Liver (tissue), 3 donors: ENCODE results near the gene LPGAT1.

Experiments used
- ATF3 ChIP-seq: IDR thresholded peaks from 2 replicates; pipeline ENCODE4 v1.6.1; 2016; ENCODE audit warnings: antibody characterized with exemption
- CTCF ChIP-seq: fragments of 150-350 bp; IDR thresholded peaks from 2 replicates; pipeline ENCODE4 v1.5.1; 2017; ENCODE audit warnings: improper control_type of control experiment, low read depth, low read length; ENCODE audit not compliant: missing input control
- EGR1 ChIP-seq, 2 donors: IDR thresholded peaks; 2 replicates each; pipeline ENCODE4 v1.6.1; 2016 to 2018; ENCODE audit warnings: antibody characterized with exemption in 2 of 2, low read depth in 2 of 2
- FOXA1 ChIP-seq: IDR thresholded peaks from 2 replicates; pipeline ENCODE4 v1.6.1; 2016; ENCODE audit warnings: antibody characterized with exemption
- GABPA ChIP-seq, 2 donors: IDR thresholded peaks in 1 of 2; conservative IDR thresholded peaks in 1 of 2; 2 replicates each; pipeline ENCODE4 v1.6.1; 2016; ENCODE audit warnings: antibody characterized with exemption in 2 of 2, mild to moderate bottlenecking in 1 of 2, moderate library complexity in 1 of 2
- JUND ChIP-seq, 2 donors: IDR thresholded peaks; 2 replicates each; pipeline ENCODE4 v1.6.1; 2016; ENCODE audit warnings: antibody characterized with exemption in 2 of 2
- MAX ChIP-seq: IDR thresholded peaks from 2 replicates; pipeline ENCODE4 v1.6.1; 2016; ENCODE audit warnings: antibody characterized with exemption
- RAD21 ChIP-seq, 2 donors: IDR thresholded peaks; 2 replicates each; pipeline ENCODE4 v1.6.1; 2016; ENCODE audit warnings: antibody characterized with exemption in 2 of 2, mild to moderate bottlenecking in 2 of 2
- REST ChIP-seq: IDR thresholded peaks from 2 replicates; pipeline ENCODE4 v1.6.1; 2016; ENCODE audit warnings: antibody characterized with exemption, mild to moderate bottlenecking
- RXRA ChIP-seq, 2 donors: IDR thresholded peaks; 2 replicates each; pipeline ENCODE4 v1.6.1; 2017 to 2018; ENCODE audit warnings: antibody characterized with exemption in 2 of 2, mild to moderate bottlenecking in 1 of 2
- SP1 ChIP-seq: IDR thresholded peaks from 2 replicates; pipeline ENCODE4 v1.6.1; 2018; ENCODE audit warnings: antibody characterized with exemption, mild to moderate bottlenecking
- TAF1 ChIP-seq: conservative IDR thresholded peaks from 2 replicates; pipeline ENCODE4 v1.6.1; 2016; ENCODE audit warnings: antibody characterized with exemption, mild to moderate bottlenecking
- YY1 ChIP-seq: IDR thresholded peaks from 2 replicates; pipeline ENCODE4 v1.6.1; 2016; ENCODE audit warnings: antibody characterized with exemption, mild to moderate bottlenecking
- ZBTB33 ChIP-seq: IDR thresholded peaks from 2 replicates; pipeline ENCODE4 v1.6.1; 2016; ENCODE audit warnings: antibody characterized with exemption
- donor health status: healthy.
- donor health status: healthy.

GRCh38 chr1:211879475-211879874 is 48.9 kb upstream of the LPGAT1 start:
- TF ChIP-seq CTCF (no peak), ATF3 (no peak), MAX (no peak), GABPA (IDR thresholded peaks at IDR 0.05 in 1 of 2, conservative IDR thresholded peaks at IDR 0.05 in 1 of 2) (no peak), REST (no peak), EGR1 (IDR thresholded peaks at IDR 0.05; ENCODE audit: low read depth in 2 of 2) (no peak), YY1 (no peak), TAF1 (no peak), RXRA (IDR thresholded peaks at IDR 0.05) (no peak), RAD21 (IDR thresholded peaks at IDR 0.05) (no peak), JUND (IDR thresholded peaks at IDR 0.05) (no peak), FOXA1 (no peak), SP1 (no peak), ZBTB33 (no peak)
